Endothelial cell (in vitro differentiated cells): ENCODE data around the gene STARD10. TPM values are rescaled to one million over a fixed set of nuclear protein-coding genes. Genes with fewer than 3 reads are reported as not detected.

ENCODE experiments used
- DNase-seq: peaks from one replicate; pipeline ENCODE4 v3.0.0; 2021; ENCODE audit warnings: low spot score
- H3K27ac Mint-ChIP-seq: one replicate; pipeline ENCODE4 v1.8.0; 2021; ENCODE audit warnings: mixed read lengths, inconsistent platforms; ENCODE audit not compliant: unreplicated experiment
- H3K27me3 Mint-ChIP-seq: one replicate; pipeline ENCODE4 v1.8.0; 2021; ENCODE audit warnings: mild to moderate bottlenecking, moderate library complexity, mixed read lengths, inconsistent platforms; ENCODE audit not compliant: unreplicated experiment
- H3K36me3 Mint-ChIP-seq: one replicate; pipeline ENCODE4 v1.8.0; 2021; ENCODE audit warnings: mild to moderate bottlenecking, low read depth, mixed read lengths, inconsistent platforms; ENCODE audit not compliant: unreplicated experiment
- H3K4me1 Mint-ChIP-seq: one replicate; pipeline ENCODE4 v1.8.0; 2021; ENCODE audit warnings: mild to moderate bottlenecking, mixed read lengths, inconsistent platforms; ENCODE audit not compliant: unreplicated experiment
- H3K4me3 Mint-ChIP-seq: one replicate; pipeline ENCODE4 v1.8.0; 2021; ENCODE audit warnings: mild to moderate bottlenecking, mixed read lengths, inconsistent platforms; ENCODE audit not compliant: unreplicated experiment
- H3K9me3 Mint-ChIP-seq: one replicate; pipeline ENCODE4 v1.8.0; 2021; ENCODE audit warnings: mixed read lengths, inconsistent platforms; ENCODE audit not compliant: unreplicated experiment
- CTCF ChIP-seq: fragments of 200-600 bp; sonication (generic); IDR thresholded peaks from one replicate; pipeline ENCODE4 v1.5.0; 2021; ENCODE audit warnings: antibody characterized with exemption; ENCODE audit not compliant: unreplicated experiment
- total RNA-seq: library from RNA; stranded (reverse); fragmentation: NEBNext Ultra II Directional; extraction: Animal tissue kit (Norgen Biotek cat#: 25700); gene quantifications from one replicate; pipeline ENCODE4 v1.2.1, GENCODE V29; 2021; ENCODE audit not compliant: unreplicated experiment

The STARD10 gene
- total RNA-seq, 1 donor from 2014 or later, result 13.4 TPM

- no peaks in the 10 kb centered on the region for H3K9me3 Mint-ChIP-seq
- DNase-seq, result no peak
- peaks cover 10% of the 10 kb centered on the region for H3K27me3 Mint-ChIP-seq
- peaks cover 6% of the 10 kb centered on the region for H3K4me1 Mint-ChIP-seq
- no peak overlapping the region for H3K27ac Mint-ChIP-seq
- no peak overlapping the region for H3K4me3 Mint-ChIP-seq
- peaks cover 15% of the 10 kb centered on the region for H3K36me3 Mint-ChIP-seq
- no peak for TF ChIP-seq CTCF
Measured at GRCh38 chr11:72774499-72774898, 19.3 kb downstream of the STARD10 start.

GRCh38 chr11:72773696-72774095 lies 20.2 kb downstream of the STARD10 start:
- H3K27me3 Mint-ChIP-seq, result peaks cover 10% of the 10 kb centered on the region
- H3K36me3 Mint-ChIP-seq, result peaks cover 14% of the 10 kb centered on the region
- peaks cover 6% of the 10 kb centered on the region for H3K4me1 Mint-ChIP-seq
- no peak for TF ChIP-seq CTCF
- no peak overlapping the region for H3K4me3 Mint-ChIP-seq
- no peak for DNase-seq
- no peaks in the 10 kb centered on the region for H3K9me3 Mint-ChIP-seq
- no peak overlapping the region for H3K27ac Mint-ChIP-seq

GRCh38 chr11:72773291-72773690 lies 20.6 kb downstream of the STARD10 start:
- Mint-ChIP-seq H3K9me3 (no peaks in the 10 kb centered on the region), H3K4me1 (peaks cover 6% of the 10 kb centered on the region), H3K27ac (no peak overlapping the region), H3K4me3 (no peak overlapping the region), H3K27me3 (peaks cover 12% of the 10 kb centered on the region), H3K36me3 (peaks cover 14% of the 10 kb centered on the region)
- TF ChIP-seq CTCF, result no peak
- no peak for DNase-seq

GRCh38 chr11:72772059-72772458 lies 21.8 kb downstream of the STARD10 start:
- Mint-ChIP-seq H3K4me1 (peaks cover 5% of the 10 kb centered on the region), H3K36me3 (peaks cover 14% of the 10 kb centered on the region), H3K27me3 (peaks cover 12% of the 10 kb centered on the region), H3K9me3 (no peaks in the 10 kb centered on the region), H3K27ac (no peak overlapping the region), H3K4me3 (peak overlapping the region; percentile 26)
- DNase-seq, result no peak
- no peak for TF ChIP-seq CTCF

GRCh38 chr11:72771507-72771906 lies 22.3 kb downstream of the STARD10 start:
- no peak for DNase-seq
- Mint-ChIP-seq H3K36me3 (peaks cover 14% of the 10 kb centered on the region), H3K4me1 (peaks cover 3% of the 10 kb centered on the region), H3K9me3 (no peaks in the 10 kb centered on the region), H3K27ac (no peak overlapping the region), H3K4me3 (no peak overlapping the region), H3K27me3 (peaks cover 14% of the 10 kb centered on the region)
- no peak for TF ChIP-seq CTCF
